Subcutaneous adipose tissue (tissue), 4 donors: ENCODE data around the gene VEGFA. TPM values are rescaled to one million over a fixed set of nuclear protein-coding genes. Genes with fewer than 3 reads are reported as not detected.

Source experiments
- CTCF ChIP-seq: fragments of 450-650 bp; IDR thresholded peaks from one replicate; pipeline ENCODE4 v1.5.1; 2016; ENCODE audit warnings: low read depth, mild to moderate bottlenecking, control low read depth, antibody characterized with exemption, moderate library complexity
- total RNA-seq, 4 donors: library from RNA; depleted of rRNA; stranded (reverse); fragments of >200 nt; gene quantifications; one replicate each; pipeline ENCODE4 v1.1.0, GENCODE V29; 2016

VEGFA gene
- total RNA-seq, 4 donors from 2014 or later: 195 to 909 (median 398) TPM

GRCh38 chr6:43819958-43820357, 49.9 kb downstream of the VEGFA start:
- no peak for TF ChIP-seq CTCF

DNA sequence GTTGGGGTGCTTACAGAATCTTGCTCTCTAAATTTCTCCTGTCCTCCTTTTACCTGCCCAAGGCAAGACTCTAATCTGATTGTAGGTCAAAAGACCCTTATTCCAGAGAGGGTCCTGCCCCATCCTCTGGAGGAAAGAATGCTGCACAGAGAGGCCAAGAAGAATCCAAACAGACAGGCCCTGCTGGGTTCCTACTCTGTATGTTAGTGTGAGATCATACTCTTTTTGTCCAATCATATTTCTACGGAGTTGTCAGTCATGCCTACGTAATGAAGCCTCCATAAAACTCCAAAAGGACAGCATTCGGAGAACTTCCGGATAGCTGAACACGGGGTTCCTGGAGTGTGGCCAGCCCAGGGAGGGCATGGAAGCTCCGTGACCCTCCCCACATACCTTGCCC, 50.5 kb downstream of the VEGFA start:
- TF ChIP-seq CTCF: no peak

DNA sequence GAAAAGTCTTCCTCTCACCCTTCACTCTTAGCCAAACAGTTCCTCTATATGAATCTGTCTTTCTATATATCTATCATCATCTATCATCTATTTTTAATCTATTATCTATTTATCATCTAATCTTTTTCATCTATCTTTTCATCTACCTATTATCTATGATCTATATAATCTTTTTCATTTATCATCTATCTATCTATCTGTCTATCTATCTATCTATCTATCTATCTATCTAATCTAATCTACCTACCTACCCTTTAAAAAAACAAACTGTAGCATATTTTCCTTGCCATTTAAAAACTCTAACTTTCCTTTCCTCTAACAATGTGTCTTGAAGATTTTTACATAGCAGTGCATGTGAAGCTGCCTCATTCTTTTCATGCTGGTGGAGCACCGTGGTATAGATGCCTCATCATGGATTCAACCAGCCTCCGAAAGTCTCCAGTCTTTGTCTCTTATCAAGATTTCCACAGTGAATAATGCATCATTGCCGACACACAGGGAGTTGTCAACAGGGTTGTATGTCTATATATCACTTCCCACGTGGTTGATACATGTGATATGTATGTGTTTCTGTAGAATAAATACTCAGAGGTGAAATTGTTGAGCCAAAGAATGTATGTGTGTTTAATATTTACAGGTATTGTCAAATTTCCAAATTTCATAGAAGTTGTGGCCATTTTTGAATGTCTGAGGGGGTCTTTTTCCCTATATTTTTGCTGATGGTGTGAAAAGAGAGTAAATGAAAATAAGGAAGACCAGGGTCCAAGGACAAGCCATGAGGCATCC, 51.3 kb downstream of the VEGFA start:
- no peak for TF ChIP-seq CTCF

- no peak for TF ChIP-seq CTCF
Observed at GRCh38 chr6:43823390-43823789, 53.4 kb downstream of the VEGFA start.

GRCh38 chr6:43823879-43824702, 54.1 kb downstream of the VEGFA start:
- TF ChIP-seq CTCF: no peak

DNA sequence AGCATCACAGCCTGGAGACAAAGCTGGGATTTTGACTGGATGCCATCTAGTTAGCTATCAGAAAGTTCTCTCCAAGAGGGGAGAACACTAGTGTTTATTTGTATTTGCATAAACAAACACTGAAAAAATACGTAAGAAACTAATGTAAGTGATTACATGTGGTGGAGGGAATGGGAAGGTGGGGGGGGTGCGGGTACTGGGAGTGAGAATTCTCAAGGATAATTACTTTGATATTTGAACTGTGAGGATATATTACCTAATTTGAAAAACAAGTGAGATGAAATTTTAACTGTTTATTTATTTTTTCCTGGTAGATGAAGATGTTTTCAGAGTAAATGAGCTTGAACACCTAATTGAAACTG, 54.7 kb downstream of the VEGFA start:
- TF ChIP-seq CTCF: no peak
